Nephron (organoid): Measurements from ENCODE around the gene WIPF1.

Source experiments
- H3K27ac Mint-ChIP-seq, 3 experiments: 2 replicates each; pipeline ENCODE4 v1.8.0; 2020; ENCODE audit warnings: mixed read lengths in 3 of 3, mild to moderate bottlenecking in 2 of 3, moderate library complexity in 1 of 3
- H3K27me3 Mint-ChIP-seq: 2 replicates; pipeline ENCODE4 v1.8.0; 2021; ENCODE audit warnings: low read depth, mild to moderate bottlenecking, moderate library complexity, mixed read lengths
- H3K36me3 Mint-ChIP-seq: 2 replicates; pipeline ENCODE4 v1.8.0; 2020; ENCODE audit warnings: low read depth, mixed read lengths
- H3K4me1 Mint-ChIP-seq: 2 replicates; pipeline ENCODE4 v1.8.0; 2020; ENCODE audit warnings: mixed read lengths
- H3K4me3 Mint-ChIP-seq, 3 experiments: 2 replicates each; pipeline ENCODE4 v1.8.0; 2020; ENCODE audit warnings: mild to moderate bottlenecking in 3 of 3, mixed read lengths in 3 of 3, moderate library complexity in 2 of 3
- H3K9me3 Mint-ChIP-seq: 2 replicates; pipeline ENCODE4 v1.8.0; 2020; ENCODE audit warnings: mixed read lengths
- CTCF ChIP-seq, 3 experiments: fragments of 200-600 bp; sonication (generic); IDR thresholded peaks; one replicate each; pipeline ENCODE4 v1.5.0; 2021; ENCODE audit warnings: antibody characterized with exemption in 3 of 3; ENCODE audit not compliant: unreplicated experiment in 3 of 3

Gene WIPF1

GRCh38 chr2:174611854-174612253 is 14.2 kb upstream of the WIPF1 start:
- Mint-ChIP-seq H3K9me3 (no peaks in the 10 kb centered on the region), H3K4me3 (no peak overlapping the region), H3K36me3 (no peaks in the 10 kb centered on the region), H3K4me1 (peaks cover 20% of the 10 kb centered on the region), H3K27me3 (no peaks in the 10 kb centered on the region), H3K27ac (no peak overlapping the region)
- no peak for TF ChIP-seq CTCF (IDR thresholded peaks at IDR 0.05; ENCODE audit: unreplicated experiment in 3 of 3)

GRCh38 chr2:174611006-174611405 is 13.4 kb upstream of the WIPF1 start:
- Mint-ChIP-seq H3K4me1 (peaks cover 25% of the 10 kb centered on the region), H3K27ac (no peak overlapping the region), H3K4me3 (no peak overlapping the region), H3K9me3 (no peaks in the 10 kb centered on the region), H3K27me3 (no peaks in the 10 kb centered on the region), H3K36me3 (no peaks in the 10 kb centered on the region)
- no peak for TF ChIP-seq CTCF (IDR thresholded peaks at IDR 0.05; ENCODE audit: unreplicated experiment in 3 of 3)

- TF ChIP-seq CTCF (IDR thresholded peaks at IDR 0.05; ENCODE audit: unreplicated experiment in 3 of 3) = no peak
- peaks cover 25% of the 10 kb centered on the region for H3K4me1 Mint-ChIP-seq
- H3K4me3 Mint-ChIP-seq = no peak overlapping the region
- H3K27ac Mint-ChIP-seq = no peak overlapping the region
- no peaks in the 10 kb centered on the region for H3K9me3 Mint-ChIP-seq
- no peaks in the 10 kb centered on the region for H3K27me3 Mint-ChIP-seq
- no peaks in the 10 kb centered on the region for H3K36me3 Mint-ChIP-seq
These were observed 12.8 kb upstream of the WIPF1 start for GRCh38 chr2:174610243-174610995.

GRCh38 chr2:174609261-174609660 is 11.7 kb upstream of the WIPF1 start:
- Mint-ChIP-seq H3K27me3 (no peaks in the 10 kb centered on the region), H3K27ac (no peak overlapping the region), H3K36me3 (no peaks in the 10 kb centered on the region), H3K9me3 (no peaks in the 10 kb centered on the region), H3K4me1 (peaks cover 25% of the 10 kb centered on the region), H3K4me3 (no peak overlapping the region)
- TF ChIP-seq CTCF (IDR thresholded peaks at IDR 0.05; ENCODE audit: unreplicated experiment in 3 of 3) = no peak

GRCh38 chr2:174608866-174609214 is 11.2 kb upstream of the WIPF1 start:
- Mint-ChIP-seq H3K36me3 (no peaks in the 10 kb centered on the region), H3K4me1 (peaks cover 25% of the 10 kb centered on the region), H3K27me3 (no peaks in the 10 kb centered on the region), H3K27ac (no peak overlapping the region), H3K4me3 (no peak overlapping the region), H3K9me3 (no peaks in the 10 kb centered on the region)
- no peak for TF ChIP-seq CTCF (IDR thresholded peaks at IDR 0.05; ENCODE audit: unreplicated experiment in 3 of 3)
